ENCODE measurements around the gene TTC23L. TPM values are rescaled to one million over a fixed set of nuclear protein-coding genes. Genes with fewer than 3 reads are reported as not detected.

The TTC23L gene
- total and polyA plus RNA-seq, 12 donors = 0.12 to 0.66 TPM; not detected in 10

DNA sequence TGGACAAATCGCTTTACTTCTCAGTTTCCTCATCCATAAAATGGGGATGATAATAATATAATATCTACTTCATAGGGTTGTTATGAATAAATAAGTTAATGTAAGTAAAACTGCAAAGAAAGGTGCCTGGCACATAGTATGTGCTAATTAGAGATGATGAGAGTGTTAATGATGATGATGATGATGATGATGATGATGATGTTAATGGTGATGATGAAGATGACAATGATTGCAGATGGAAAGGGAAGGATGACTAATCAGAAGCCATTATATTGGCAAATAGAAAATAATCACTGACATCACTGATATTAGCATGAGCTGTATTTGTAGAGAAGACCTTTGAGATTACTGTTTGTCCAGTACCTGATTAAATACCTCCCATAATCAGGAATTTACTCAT, 55.8 kb downstream of the TTC23L start:
- no peaks in the 10 kb centered on the region for H3K9me3 ChIP-seq
- DNase-seq (no peak), ATAC-seq (no peak)
- intact Hi-C loops (cut with DNase I) = loop anchor here in 8 of 10 donors (5.0 to 10.0 kb wide), 6 partner anchors 240 to 422 kb away; partner anchors contain the start of gene RAI14 (in 3 of the 8)
- no peak overlapping the region for H3K4me3 ChIP-seq
- no peaks in the 10 kb centered on the region for H3K4me1 ChIP-seq
- 98 to 99% methylated on average over 1 of the region's 1 CpG for WGBS, 2 donors
- H3K36me3 ChIP-seq = peaks cover 0 to 7% (median 0%) of the 10 kb centered on the region in 9 donors
- H3K27ac ChIP-seq = no peak overlapping the region
- no peaks in the 10 kb centered on the region for H3K27me3 ChIP-seq
- no peak for TF ChIP-seq CTCF (IDR thresholded peaks at IDR 0.05)

GRCh38 chr5:34895641-34896419, 56.9 kb downstream of the TTC23L start:
- WGBS, 2 donors = 92 to 93% methylated on average over 2 of the region's 2 CpGs
- TF ChIP-seq CTCF (IDR thresholded peaks at IDR 0.05) = no peak
- H3K4me3 ChIP-seq = no peak overlapping the region
- DNase-seq = no peak
- H3K9me3 ChIP-seq = no peaks in the 10 kb centered on the region
- intact Hi-C loops (cut with DNase I) = loop anchor here in 8 of 10 donors (5.0 to 10.0 kb wide), 6 partner anchors 241 to 424 kb away; partner anchors contain the start of gene RAI14 (in 3 of the 8)
- peaks cover 0 to 10% (median 0%) of the 10 kb centered on the region in 9 donors for H3K36me3 ChIP-seq
- no peak overlapping the region for H3K27ac ChIP-seq
- no peak for ATAC-seq
- no peaks in the 10 kb centered on the region for H3K4me1 ChIP-seq
- H3K27me3 ChIP-seq = no peaks in the 10 kb centered on the region

DNA sequence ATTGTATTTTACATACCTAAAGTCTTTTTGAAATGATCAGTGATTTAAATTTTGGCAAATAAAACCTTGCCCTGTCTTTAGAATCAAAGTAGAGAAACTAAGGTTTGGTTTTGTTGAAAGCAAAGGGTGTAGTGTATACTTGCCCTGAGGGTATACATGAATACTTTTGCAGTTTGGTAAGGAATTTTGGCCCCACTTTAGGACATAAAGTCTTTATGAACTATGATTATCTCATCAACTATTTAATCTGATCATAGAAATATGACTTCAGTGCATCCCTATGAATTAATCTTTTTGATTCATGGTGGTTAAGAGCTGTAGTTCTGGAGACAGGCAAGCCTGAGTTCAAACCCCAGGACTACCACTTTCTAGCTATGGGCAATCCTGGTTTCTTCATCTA, 58.7 kb downstream of the TTC23L start:
- ATAC-seq = no peak
- DNase-seq = no peak
- H3K4me1 ChIP-seq = no peaks in the 10 kb centered on the region

More for the DNA sequence above, 58.7 kb downstream of the TTC23L start:
- H3K4me3 ChIP-seq = no peak overlapping the region
- peaks cover 0 to 21% (median 0%) of the 10 kb centered on the region in 9 donors for H3K36me3 ChIP-seq
- TF ChIP-seq CTCF (IDR thresholded peaks at IDR 0.05) = no peak
- H3K27ac ChIP-seq = no peak overlapping the region
- intact Hi-C loops (cut with DNase I) = loop anchor here (1.0 to 10.0 kb wide), 11 partner anchors 243 to 425 kb away; partner anchors contain the start of gene RAI14 (in 3 of the 10)
- no peaks in the 10 kb centered on the region for H3K9me3 ChIP-seq
- no peaks in the 10 kb centered on the region for H3K27me3 ChIP-seq

Data from heart right ventricle (tissue), 16 donors.